SK-N-SH treated with all-trans-retinoic acid at 6 μM for 48 hours (cell line): ENCODE results near the gene IL6ST.

Source experiments
- ATAC-seq: fragments of 200-7000 bp; cut with Tn5 transposase; 3 replicates; pipeline ENCODE4 v1.9.1; 2020; ENCODE audit warnings: mild to moderate bottlenecking, moderate library complexity
- ARNTL ChIP-seq: fragments of 450-650 bp; formaldehyde crosslinking; IDR thresholded peaks from 2 replicates; pipeline ENCODE4 v1.5.0; 2020; ENCODE audit warnings: low read depth, mild to moderate bottlenecking, moderate library complexity, borderline replicate concordance
- BACH2 ChIP-seq: fragments of 250-450 bp; sonication (Bioruptor Pico); IDR thresholded peaks from 2 replicates; pipeline ENCODE4 v1.9.0; 2021; ENCODE audit warnings: mild to moderate bottlenecking, borderline replicate concordance
- CSDC2 ChIP-seq: fragments of 250-450 bp; sonication (Bioruptor Pico); IDR thresholded peaks from 2 replicates; pipeline ENCODE4 v1.5.0; 2020; ENCODE audit warnings: mild to moderate bottlenecking, moderate library complexity
- CSRNP3 ChIP-seq: fragments of 250-450 bp; sonication (Bioruptor Pico); IDR thresholded peaks from 2 replicates; pipeline ENCODE4 v1.5.1; 2021; ENCODE audit warnings: mild to moderate bottlenecking, moderate library complexity
- ESRRG ChIP-seq: fragments of 250-450 bp; sonication (Bioruptor Pico); IDR thresholded peaks from 2 replicates; pipeline ENCODE4 v1.6.1; 2021; ENCODE audit warnings: mild to moderate bottlenecking
- GLIS3 ChIP-seq: fragments of 250-450 bp; sonication (Bioruptor Pico); IDR thresholded peaks from 2 replicates; pipeline ENCODE4 v1.5.0; 2020; ENCODE audit warnings: mild to moderate bottlenecking, moderate library complexity
- ISL1 ChIP-seq: fragments of 250-450 bp; sonication (Bioruptor Pico); IDR thresholded peaks from 2 replicates; pipeline ENCODE4 v2.1.2; 2022; ENCODE audit warnings: mild to moderate bottlenecking, moderate library complexity
- OSR1 ChIP-seq: fragments of 250-450 bp; sonication (Bioruptor Pico); IDR thresholded peaks from 2 replicates; pipeline ENCODE4 v1.8.0; 2022; ENCODE audit warnings: moderate library complexity, mild to moderate bottlenecking, inconsistent platforms
- PATZ1 ChIP-seq: fragments of 250-450 bp; sonication (Bioruptor Pico); IDR thresholded peaks from 2 replicates; pipeline ENCODE4 v1.8.0; 2020; ENCODE audit warnings: mild to moderate bottlenecking, moderate library complexity, borderline replicate concordance
- POU6F1 ChIP-seq: fragments of 250-450 bp; sonication (Bioruptor Pico); IDR thresholded peaks from 2 replicates; pipeline ENCODE4 v1.8.0; 2021; ENCODE audit warnings: low read depth, mild to moderate bottlenecking, moderate library complexity, borderline replicate concordance
- PPARA ChIP-seq: fragments of 250-450 bp; sonication (Bioruptor Pico); IDR thresholded peaks from 2 replicates; pipeline ENCODE4 v1.5.0; 2020; ENCODE audit warnings: mild to moderate bottlenecking, borderline replicate concordance
- RARB ChIP-seq: fragments of 250-450 bp; sonication (Bioruptor Pico); IDR thresholded peaks from 2 replicates; pipeline ENCODE4 v1.8.0; 2021; ENCODE audit warnings: mild to moderate bottlenecking, moderate library complexity
- SNAI2 ChIP-seq: fragments of 250-450 bp; sonication (Bioruptor Pico); IDR thresholded peaks from 2 replicates; pipeline ENCODE4 v1.5.0; 2020; ENCODE audit warnings: mild to moderate bottlenecking, moderate library complexity
- TCF4 ChIP-seq: fragments of 250-450 bp; sonication (Bioruptor Pico); IDR thresholded peaks from 2 replicates; pipeline ENCODE4 v1.8.0; 2021; ENCODE audit warnings: mild to moderate bottlenecking, moderate library complexity, borderline replicate concordance
- TOX ChIP-seq: fragments of 250-450 bp; sonication (Bioruptor Pico); IDR thresholded peaks from 2 replicates; pipeline ENCODE4 v1.8.0; 2021; ENCODE audit warnings: mild to moderate bottlenecking, moderate library complexity, borderline replicate concordance
- TSHZ2 ChIP-seq: fragments of 250-450 bp; sonication (Bioruptor Pico); IDR thresholded peaks from 2 replicates; pipeline ENCODE4 v1.5.0; 2020; ENCODE audit warnings: mild to moderate bottlenecking, moderate library complexity
- ZC3H10 ChIP-seq: fragments of 250-450 bp; sonication (Bioruptor Pico); IDR thresholded peaks from 2 replicates; pipeline ENCODE4 v1.5.1; 2021; ENCODE audit warnings: mild to moderate bottlenecking, moderate library complexity
- ZFP3 ChIP-seq: fragments of 250-450 bp; sonication (Bioruptor Pico); IDR thresholded peaks from 2 replicates; pipeline ENCODE4 v1.5.0; 2020; ENCODE audit warnings: mild to moderate bottlenecking, moderate library complexity
- ZNF565 ChIP-seq: fragments of 450-650 bp; formaldehyde crosslinking; conservative IDR thresholded peaks from 2 replicates; pipeline ENCODE4 v1.5.0; 2020; ENCODE audit warnings: low read depth, mild to moderate bottlenecking, moderate library complexity
- ZNF8 ChIP-seq: fragments of 450-650 bp; formaldehyde crosslinking; IDR thresholded peaks from 2 replicates; pipeline ENCODE4 v1.5.0; 2020; ENCODE audit warnings: mild to moderate bottlenecking, moderate library complexity
- TF ChIP-seq, protein P1 (sequence below): fragments of 250-450 bp; sonication (Bioruptor Pico); IDR thresholded peaks from 2 replicates; pipeline ENCODE4 v1.5.1; 2020; ENCODE audit warnings: low read depth, mild to moderate bottlenecking, moderate library complexity

IL6ST gene

GRCh38 chr5:56011835-56012234 is 17.1 kb upstream of the IL6ST start:
- TF ChIP-seq ZNF565 = no peak
- no peak for TF ChIP-seq BACH2 (CRISPR knock-in tag)
- no peak for TF ChIP-seq TOX (CRISPR knock-in tag)
- no peak for TF ChIP-seq ARNTL
- TF ChIP-seq, protein P1, sequence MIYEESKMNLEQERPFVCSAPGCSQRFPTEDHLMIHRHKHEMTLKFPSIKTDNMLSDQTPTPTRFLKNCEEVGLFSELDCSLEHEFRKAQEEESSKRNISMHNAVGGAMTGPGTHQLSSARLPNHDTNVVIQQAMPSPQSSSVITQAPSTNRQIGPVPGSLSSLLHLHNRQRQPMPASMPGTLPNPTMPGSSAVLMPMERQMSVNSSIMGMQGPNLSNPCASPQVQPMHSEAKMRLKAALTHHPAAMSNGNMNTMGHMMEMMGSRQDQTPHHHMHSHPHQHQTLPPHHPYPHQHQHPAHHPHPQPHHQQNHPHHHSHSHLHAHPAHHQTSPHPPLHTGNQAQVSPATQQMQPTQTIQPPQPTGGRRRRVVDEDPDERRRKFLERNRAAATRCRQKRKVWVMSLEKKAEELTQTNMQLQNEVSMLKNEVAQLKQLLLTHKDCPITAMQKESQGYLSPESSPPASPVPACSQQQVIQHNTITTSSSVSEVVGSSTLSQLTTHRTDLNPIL (CRISPR knock-in tag) = no peak
- TF ChIP-seq ZNF8 = no peak
- no peak for TF ChIP-seq ISL1 (CRISPR knock-in tag)
- TF ChIP-seq ZC3H10 (CRISPR knock-in tag) = no peak
- no peak for TF ChIP-seq OSR1 (CRISPR knock-in tag)
- no peak for TF ChIP-seq CSDC2 (CRISPR knock-in tag)
- TF ChIP-seq ESRRG = no peak
- no peak for TF ChIP-seq CSRNP3
- TF ChIP-seq RARB = no peak
- no peak for TF ChIP-seq POU6F1 (CRISPR knock-in tag)
- no peak for TF ChIP-seq PATZ1 (CRISPR knock-in tag)
- TF ChIP-seq TSHZ2 (CRISPR knock-in tag) = no peak
- no peak for TF ChIP-seq SNAI2 (CRISPR knock-in tag)
- TF ChIP-seq ZFP3 (CRISPR knock-in tag) = no peak
- TF ChIP-seq GLIS3 (CRISPR knock-in tag) = no peak
- TF ChIP-seq TCF4 = no peak
- ATAC-seq = peak; percentile 86

DNA sequence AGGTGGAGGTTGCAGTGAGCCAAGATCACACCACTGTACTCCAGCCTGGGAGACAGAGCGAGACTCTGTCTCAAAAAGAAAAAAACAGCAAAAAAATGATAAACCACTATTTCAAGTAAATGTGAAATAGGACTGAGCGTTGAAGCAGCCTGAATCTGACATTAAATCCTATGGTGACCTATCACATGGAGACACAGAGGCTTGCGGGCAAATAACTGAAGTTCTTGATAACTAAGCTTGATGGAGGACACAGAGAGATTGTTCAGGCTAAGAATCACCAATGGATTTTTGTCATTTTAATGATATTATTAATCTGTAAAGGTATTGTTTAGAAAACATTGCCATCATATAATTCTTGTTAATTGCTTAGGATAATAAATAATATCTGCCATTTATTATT is 15.7 kb upstream of the IL6ST start:
- no peak for ATAC-seq
- TF ChIP-seq ARNTL (no peak), GLIS3 (CRISPR knock-in tag) (no peak), ZFP3 (CRISPR knock-in tag) (no peak), TOX (CRISPR knock-in tag) (no peak), ZNF565 (no peak), RARB (no peak), POU6F1 (CRISPR knock-in tag) (no peak), ESRRG (no peak), CSDC2 (CRISPR knock-in tag) (no peak), PPARA (CRISPR knock-in tag) (no peak)

GRCh38 chr5:56006600-56006999 is 11.8 kb upstream of the IL6ST start:
- ATAC-seq = no peak
- TF ChIP-seq RARB = no peak
- TF ChIP-seq PATZ1 (CRISPR knock-in tag) = no peak
- TF ChIP-seq SNAI2 (CRISPR knock-in tag) = no peak
- no peak for TF ChIP-seq BACH2 (CRISPR knock-in tag)
- TF ChIP-seq POU6F1 (CRISPR knock-in tag) = no peak
- no peak for TF ChIP-seq ISL1 (CRISPR knock-in tag)
